Activated naive CD8-positive, alpha-beta T cell treated with anti-CD3 and anti-CD28 coated beads, Interleukin-2, amount 50 U/mL, for 24 hours (primary cell): ENCODE measurements around the gene TMPRSS9.
"Not testable (repeated sequence)": the region's sequence is repeated elsewhere in the genome, so short reads cannot be mapped to it uniquely, and the experiment has no call there.

Source experiments
- ATAC-seq: fragments of 150-1000 bp; cut with Tn5 transposase; one replicate; pipeline ENCODE4 v1.10.0; 2021
- DNase-seq: peaks from one replicate; pipeline ENCODE4 v3.0.0; 2021
- H3K27ac Mint-ChIP-seq: one replicate; pipeline ENCODE4 v1.8.0; 2021; ENCODE audit warnings: mild to moderate bottlenecking, mixed read lengths
- H3K27me3 Mint-ChIP-seq: one replicate; pipeline ENCODE4 v1.8.0; 2021; ENCODE audit warnings: mixed read lengths
- H3K36me3 Mint-ChIP-seq: one replicate; pipeline ENCODE4 v1.8.0; 2021; ENCODE audit warnings: low read depth, mixed read lengths
- H3K4me1 Mint-ChIP-seq: one replicate; pipeline ENCODE4 v1.8.0; 2021; ENCODE audit warnings: mixed read lengths
- H3K4me3 Mint-ChIP-seq: one replicate; pipeline ENCODE4 v1.8.0; 2021; ENCODE audit warnings: mild to moderate bottlenecking, moderate library complexity, mixed read lengths
- H3K9me3 Mint-ChIP-seq: one replicate; pipeline ENCODE4 v1.8.0; 2021; ENCODE audit warnings: mixed read lengths

The TMPRSS9 gene

GRCh38 chr19:2460245-2460644 is 100.2 kb downstream of the TMPRSS9 start:
- Mint-ChIP-seq H3K4me3 (no peak overlapping the region), H3K4me1 (peaks cover 19% of the 10 kb centered on the region), H3K9me3 (no peaks in the 10 kb centered on the region), H3K27me3 (peaks cover 4% of the 10 kb centered on the region), H3K27ac (no peak overlapping the region), H3K36me3 (no peaks in the 10 kb centered on the region)
- no peak for DNase-seq
- no peak for ATAC-seq

GRCh38 chr19:2461751-2462634 is 101.9 kb downstream of the TMPRSS9 start:
- Mint-ChIP-seq H3K4me1 (peaks cover 17% of the 10 kb centered on the region), H3K9me3 (no peaks in the 10 kb centered on the region), H3K36me3 (no peaks in the 10 kb centered on the region), H3K27ac (peak overlapping the region; percentile 46), H3K4me3 (peak overlapping the region; percentile 83), H3K27me3 (peaks cover 4% of the 10 kb centered on the region)
- ATAC-seq = peak; percentile 70
- peak; percentile 78 for DNase-seq

GRCh38 chr19:2462635-2463421 is 102.8 kb downstream of the TMPRSS9 start:
- no peak for ATAC-seq

GRCh38 chr19:2463694-2464093 is 103.6 kb downstream of the TMPRSS9 start:
- H3K36me3 Mint-ChIP-seq, H3K27ac Mint-ChIP-seq, DNase-seq, ATAC-seq, H3K27me3 Mint-ChIP-seq, H3K4me3 Mint-ChIP-seq, H3K9me3 Mint-ChIP-seq: not testable (repeated sequence)
- peaks cover 15% of the 10 kb centered on the region for H3K4me1 Mint-ChIP-seq

More at GRCh38 chr19:2462635-2463421, 102.8 kb downstream of the TMPRSS9 start:
- peaks cover 4% of the 10 kb centered on the region for H3K27me3 Mint-ChIP-seq
- H3K9me3 Mint-ChIP-seq = no peaks in the 10 kb centered on the region
- peak overlapping the region; percentile 83 for H3K4me3 Mint-ChIP-seq
- peaks cover 13% of the 10 kb centered on the region for H3K4me1 Mint-ChIP-seq
- DNase-seq = no peak
- no peak overlapping the region for H3K27ac Mint-ChIP-seq
- no peaks in the 10 kb centered on the region for H3K36me3 Mint-ChIP-seq

GRCh38 chr19:2464389-2464788 is 104.3 kb downstream of the TMPRSS9 start:
- Mint-ChIP-seq H3K9me3 (no peaks in the 10 kb centered on the region), H3K27ac (no peak overlapping the region), H3K4me1 (peaks cover 22% of the 10 kb centered on the region), H3K4me3 (no peak overlapping the region), H3K36me3 (no peaks in the 10 kb centered on the region), H3K27me3 (peaks cover 5% of the 10 kb centered on the region)
- ATAC-seq (no peak), DNase-seq (no peak)

GRCh38 chr19:2468596-2468995 is 108.5 kb downstream of the TMPRSS9 start:
- no peak for DNase-seq
- Mint-ChIP-seq H3K4me1 (peaks cover 17% of the 10 kb centered on the region), H3K27ac (no peak overlapping the region), H3K4me3 (no peak overlapping the region), H3K27me3 (peaks cover 5% of the 10 kb centered on the region), H3K9me3 (no peaks in the 10 kb centered on the region), H3K36me3 (no peaks in the 10 kb centered on the region)
- ATAC-seq = no peak

GRCh38 chr19:2469102-2469914 is 109.2 kb downstream of the TMPRSS9 start:
- Mint-ChIP-seq H3K36me3 (no peaks in the 10 kb centered on the region), H3K4me1 (peaks cover 20% of the 10 kb centered on the region), H3K27me3 (peaks cover 5% of the 10 kb centered on the region), H3K4me3 (no peak overlapping the region), H3K27ac (no peak overlapping the region), H3K9me3 (no peaks in the 10 kb centered on the region)
- DNase-seq (peak; percentile 52), ATAC-seq (peak; percentile 86)

- H3K36me3 Mint-ChIP-seq, H3K27ac Mint-ChIP-seq, H3K9me3 Mint-ChIP-seq, H3K27me3 Mint-ChIP-seq, H3K4me3 Mint-ChIP-seq, DNase-seq, ATAC-seq: not testable (repeated sequence)
- H3K4me1 Mint-ChIP-seq = peaks cover 22% of the 10 kb centered on the region
These were observed 109.8 kb downstream of the TMPRSS9 start for GRCh38 chr19:2469915-2470200.

- H3K27ac Mint-ChIP-seq = peak overlapping the region; percentile 91
- H3K27me3 Mint-ChIP-seq = peaks cover 7% of the 10 kb centered on the region
- peaks cover 35% of the 10 kb centered on the region for H3K4me1 Mint-ChIP-seq
- ATAC-seq = peak; percentile 38
- peaks cover 29% of the 10 kb centered on the region for H3K36me3 Mint-ChIP-seq
- peak; percentile 95 for DNase-seq
- H3K4me3 Mint-ChIP-seq = peak overlapping the region; percentile 95
- H3K9me3 Mint-ChIP-seq = no peaks in the 10 kb centered on the region
These were observed 114.4 kb downstream of the TMPRSS9 start for GRCh38 chr19:2474232-2475017.

- peaks cover 29% of the 10 kb centered on the region for H3K36me3 Mint-ChIP-seq
- H3K27me3 Mint-ChIP-seq = peaks cover 6% of the 10 kb centered on the region
- H3K27ac Mint-ChIP-seq = peak overlapping the region; percentile 91
- peak; percentile 42 for ATAC-seq
- peaks cover 38% of the 10 kb centered on the region for H3K4me1 Mint-ChIP-seq
- peak overlapping the region; percentile 95 for H3K4me3 Mint-ChIP-seq
- H3K9me3 Mint-ChIP-seq = no peaks in the 10 kb centered on the region
- peak; percentile 76 for DNase-seq
These were observed 115.1 kb downstream of the TMPRSS9 start for GRCh38 chr19:2475018-2475701.
